Activated naive CD4-positive, alpha-beta T cell (primary cell): ENCODE data around the gene TTC9B.

Source experiments
- DNase-seq, 4 experiments: peaks; one replicate each; lab custom pipeline; 2025; lab: John Stamatoyannopoulos, UW

The TTC9B gene

GRCh38 chr19:40247735-40248262, 29.6 kb upstream of the TTC9B start:
- no peak for DNase-seq

DNA sequence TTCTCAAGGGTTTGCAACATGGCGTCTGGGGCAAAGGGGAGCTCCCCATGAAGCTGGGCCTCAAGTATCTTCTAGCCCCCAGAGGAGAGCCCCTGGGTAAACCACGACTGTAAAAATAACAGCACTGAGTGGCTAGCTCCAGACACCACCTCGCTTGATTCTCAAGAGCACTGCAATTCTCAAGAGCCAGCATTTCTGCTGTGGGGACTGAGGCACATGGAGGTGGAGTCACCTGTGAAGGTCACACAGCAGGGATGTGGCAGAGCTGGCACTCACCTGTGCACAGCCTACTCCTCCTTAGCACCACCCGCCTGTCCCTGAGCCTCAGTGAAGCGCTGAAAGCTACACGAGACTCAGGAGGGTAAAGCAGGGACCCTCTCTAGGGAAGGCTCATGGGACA, 29.0 kb upstream of the TTC9B start:
- no peak for DNase-seq

DNA sequence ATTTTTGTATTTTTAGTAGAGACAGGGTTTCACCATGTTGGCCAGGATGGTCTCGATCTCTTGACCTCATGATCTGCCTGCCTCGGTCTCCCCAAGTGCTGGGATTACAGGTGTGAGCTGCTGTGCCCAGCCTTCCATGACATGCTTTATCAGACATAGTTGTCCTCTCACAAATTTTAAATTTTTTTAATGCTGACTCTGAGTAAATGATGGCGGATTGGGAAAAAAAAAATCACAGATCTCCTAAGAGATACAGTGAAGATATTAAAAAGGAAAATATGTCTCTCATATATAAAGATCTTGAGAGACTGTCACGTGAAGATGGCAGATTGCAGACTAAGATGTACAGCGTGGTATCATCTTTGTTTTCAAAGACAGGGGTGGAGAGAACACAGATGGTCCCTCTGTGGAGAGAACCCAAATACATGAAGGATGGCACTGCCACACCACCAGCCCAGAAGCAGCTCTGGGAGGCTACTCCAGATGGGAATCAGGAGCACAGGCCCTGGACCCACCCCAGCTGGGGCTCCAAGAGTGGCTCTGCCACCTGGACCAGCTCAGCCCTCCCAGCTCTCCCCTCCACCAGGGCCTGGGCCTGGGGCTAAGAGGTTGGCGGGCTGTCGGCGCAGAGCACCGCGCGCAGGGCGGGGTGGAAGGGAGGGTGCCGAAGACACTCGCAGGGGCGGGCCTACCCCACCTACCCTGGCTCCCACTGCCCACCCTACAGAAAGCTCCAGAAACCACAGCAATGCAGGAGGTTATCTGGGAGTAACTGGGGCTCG, 28.3 kb upstream of the TTC9B start:
- no peak for DNase-seq

- no peak for DNase-seq
These were observed 27.4 kb upstream of the TTC9B start for GRCh38 chr19:40245506-40246128.

GRCh38 chr19:40244579-40245317, 26.6 kb upstream of the TTC9B start:
- DNase-seq = no peak

GRCh38 chr19:40243181-40243580, 25.0 kb upstream of the TTC9B start:
- DNase-seq = no peak

GRCh38 chr19:40242480-40242879, 24.3 kb upstream of the TTC9B start:
- DNase-seq = no peak

DNA sequence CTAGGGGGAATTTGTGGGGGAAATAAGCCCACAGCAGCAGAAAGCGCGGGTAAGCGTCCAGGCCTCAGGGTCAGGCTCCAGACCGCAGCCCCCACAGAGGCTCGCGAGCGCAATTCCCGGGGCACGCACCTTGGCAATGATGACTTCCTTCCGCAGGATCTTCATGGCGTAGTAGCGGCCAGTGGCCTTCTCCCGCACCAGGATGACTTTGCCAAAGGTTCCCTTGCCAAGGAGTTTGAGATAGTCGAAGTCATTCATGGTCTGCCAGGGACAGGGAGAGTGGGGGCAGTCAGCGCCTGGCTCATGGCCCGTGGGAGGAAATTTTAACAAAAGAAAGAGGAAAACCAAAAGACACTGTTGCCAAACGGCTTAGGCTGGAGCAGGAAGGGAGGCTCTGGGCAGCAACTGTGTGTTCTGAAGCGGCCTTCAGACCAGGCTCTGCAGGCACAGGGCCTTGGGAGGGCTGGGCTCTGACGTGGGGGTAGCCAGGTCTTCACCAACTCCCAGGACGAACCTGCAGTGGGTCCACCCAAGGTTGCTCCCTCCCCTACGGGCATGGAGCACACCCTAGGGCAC, 23.7 kb upstream of the TTC9B start:
- no peak for DNase-seq

DNA sequence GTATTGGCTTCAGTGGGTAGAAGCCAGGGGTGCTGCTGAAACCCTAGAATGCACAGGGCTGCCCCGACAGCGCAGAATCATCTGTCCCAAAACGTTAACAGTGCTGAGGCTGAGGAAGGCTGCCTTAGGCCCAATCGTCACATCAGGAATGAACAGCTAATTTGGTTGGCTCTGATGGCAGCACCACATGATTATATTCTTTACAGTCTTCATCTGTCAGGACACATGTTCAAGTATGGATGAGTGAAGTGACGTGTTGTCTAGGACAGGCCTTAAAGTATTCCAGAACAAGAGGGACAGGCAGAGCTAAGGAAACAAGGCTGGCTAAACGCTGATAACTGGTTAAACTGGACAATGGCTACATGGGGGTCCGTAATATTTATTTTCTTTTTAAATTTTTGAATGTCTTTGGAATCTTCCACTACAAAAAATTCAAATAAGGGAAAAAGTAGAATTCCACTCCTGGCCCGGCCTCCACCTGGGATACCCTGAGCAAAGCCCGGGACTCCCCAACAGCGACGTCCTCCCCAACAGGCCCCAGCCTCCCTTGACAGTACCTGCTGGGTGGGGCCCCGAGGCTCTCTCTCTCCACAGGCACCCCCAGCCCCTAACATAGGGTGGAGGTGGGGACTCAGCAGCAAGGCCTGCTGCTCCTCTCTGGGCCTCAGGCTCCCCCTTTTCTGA, 23.1 kb upstream of the TTC9B start:
- DNase-seq = no peak

GRCh38 chr19:40240332-40240731, 22.1 kb upstream of the TTC9B start:
- DNase-seq = no peak

DNA sequence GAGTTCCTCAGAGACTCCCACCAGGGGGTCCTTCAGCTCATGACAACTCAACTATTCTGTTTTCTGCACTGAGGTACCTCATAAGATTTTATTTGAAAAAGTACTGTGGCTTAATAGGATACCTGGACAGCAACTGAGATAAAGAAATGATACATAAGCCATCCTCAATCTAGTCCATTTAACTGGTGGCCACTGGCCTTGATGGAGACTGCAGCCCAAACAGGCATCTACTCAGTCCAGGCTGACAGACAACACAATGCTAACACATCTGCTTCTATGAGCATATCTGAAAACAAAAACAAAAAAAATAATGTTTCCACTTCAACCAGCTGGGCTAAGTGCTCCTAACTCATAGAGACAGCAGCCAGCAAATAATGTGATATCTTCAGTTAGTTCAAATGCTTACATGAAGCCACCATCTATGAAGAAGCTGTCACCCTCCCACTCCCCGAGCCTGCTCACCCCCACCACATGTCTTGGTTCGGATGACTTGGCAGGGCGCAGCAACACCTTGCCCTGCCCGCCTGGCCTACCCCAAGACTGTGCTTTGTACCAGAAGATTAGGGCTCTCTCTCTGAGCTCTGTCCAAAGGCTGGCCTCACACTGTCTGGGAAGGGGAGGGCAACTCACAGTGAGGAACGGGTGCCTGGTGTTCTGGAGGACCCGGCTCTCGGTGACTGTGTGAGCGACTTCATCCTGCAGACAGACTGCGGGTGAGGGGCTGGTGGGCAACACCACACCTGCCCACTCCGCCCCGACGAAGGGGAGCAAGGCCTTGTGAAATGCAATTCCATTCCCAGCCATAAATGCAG, 21.4 kb upstream of the TTC9B start:
- DNase-seq = no peak

GRCh38 chr19:40238775-40239174, 20.6 kb upstream of the TTC9B start:
- no peak for DNase-seq

DNA sequence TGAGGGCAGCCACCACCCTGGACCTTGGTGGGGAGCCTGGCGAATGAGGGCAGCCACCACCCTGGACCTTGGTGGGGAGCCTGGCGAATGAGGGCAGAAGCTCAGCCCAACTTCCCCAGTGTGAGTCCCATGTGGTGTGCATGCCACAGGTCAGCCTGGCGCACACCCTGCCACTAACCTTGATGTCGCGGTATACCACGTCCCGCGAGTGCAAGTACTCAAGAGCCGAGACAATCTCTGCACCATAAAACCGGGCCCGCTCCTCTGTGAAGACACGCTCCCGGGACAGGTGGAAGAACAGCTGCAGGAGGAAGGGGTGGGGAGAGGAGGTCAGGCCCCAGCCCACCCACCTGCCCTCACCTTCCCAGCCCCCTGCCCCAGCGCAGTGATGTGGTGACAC, 19.6 kb upstream of the TTC9B start:
- no peak for DNase-seq

DNA sequence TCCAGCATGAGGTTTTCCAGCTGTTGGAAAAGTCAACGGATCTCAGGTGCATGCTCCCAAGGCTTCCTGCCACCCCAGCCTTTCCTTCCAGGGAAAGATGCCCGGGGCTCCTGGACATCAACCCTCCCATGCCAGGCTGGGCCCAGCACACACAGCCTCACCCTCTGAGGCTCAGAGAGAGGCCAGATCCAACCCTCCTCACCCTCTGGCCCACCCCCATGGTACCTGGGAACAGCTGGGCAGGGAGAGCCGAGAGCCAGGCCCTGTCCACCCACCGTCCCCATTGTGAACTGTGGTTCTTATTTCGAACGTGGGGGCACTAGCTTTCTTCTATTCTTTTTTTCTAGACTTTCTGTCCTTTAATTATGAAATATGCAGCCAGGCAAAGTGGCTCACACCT, 18.2 kb upstream of the TTC9B start:
- no peak for DNase-seq

DNA sequence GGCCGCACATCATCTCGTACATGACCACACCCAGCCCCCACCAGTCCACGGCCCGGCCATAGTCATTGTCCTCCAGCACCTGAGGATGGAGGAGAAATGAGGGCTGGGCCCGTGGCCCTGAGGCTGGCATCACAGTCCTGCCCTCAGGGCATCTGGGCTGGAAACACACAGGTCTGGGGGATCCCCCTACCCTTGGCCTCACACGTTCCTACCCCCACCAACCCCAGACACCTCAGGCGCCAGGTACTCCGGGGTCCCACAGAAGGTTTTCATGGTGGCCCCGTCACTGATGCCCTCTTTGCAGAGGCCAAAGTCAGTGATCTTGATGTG, 17.8 kb upstream of the TTC9B start:
- no peak for DNase-seq

DNA sequence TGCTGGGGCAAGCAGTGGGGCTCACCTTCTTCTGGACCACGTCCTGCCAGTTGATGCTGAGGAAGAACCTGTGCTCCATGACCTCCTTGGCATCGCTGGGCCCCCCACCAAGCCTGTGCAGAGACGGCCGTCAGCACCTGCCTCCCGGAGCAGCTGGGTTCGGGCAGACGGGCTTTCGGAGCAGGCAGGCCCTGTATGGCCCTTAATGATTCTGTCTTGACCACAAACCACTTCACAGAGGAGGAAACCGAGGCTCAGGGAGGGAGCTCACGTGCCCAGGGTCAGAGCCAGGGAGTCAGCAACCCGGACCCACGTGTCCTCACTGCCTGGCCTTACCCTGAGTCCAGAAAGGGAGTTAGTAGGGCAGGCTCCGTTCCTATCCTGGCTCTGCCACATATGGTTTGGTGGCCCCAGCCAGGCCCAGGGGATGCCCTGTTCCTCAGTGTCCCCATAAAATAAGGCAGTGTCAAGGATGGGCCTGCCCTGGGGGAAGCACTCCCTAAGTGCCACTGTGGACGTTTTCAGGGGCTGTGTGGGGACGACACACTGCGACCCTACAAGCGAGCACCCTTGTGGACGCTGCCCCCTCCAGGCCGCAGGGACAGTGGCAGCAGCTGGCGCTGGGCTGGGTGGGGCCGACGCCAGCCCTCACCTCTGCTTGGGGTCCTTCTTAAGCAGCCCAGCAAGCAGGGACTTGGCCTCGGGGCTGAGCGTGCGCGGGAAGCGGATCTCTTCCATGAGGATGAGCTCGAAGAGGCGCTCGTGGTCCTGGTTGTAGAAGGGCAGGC, 17.2 kb upstream of the TTC9B start:
- DNase-seq = no peak

DNA sequence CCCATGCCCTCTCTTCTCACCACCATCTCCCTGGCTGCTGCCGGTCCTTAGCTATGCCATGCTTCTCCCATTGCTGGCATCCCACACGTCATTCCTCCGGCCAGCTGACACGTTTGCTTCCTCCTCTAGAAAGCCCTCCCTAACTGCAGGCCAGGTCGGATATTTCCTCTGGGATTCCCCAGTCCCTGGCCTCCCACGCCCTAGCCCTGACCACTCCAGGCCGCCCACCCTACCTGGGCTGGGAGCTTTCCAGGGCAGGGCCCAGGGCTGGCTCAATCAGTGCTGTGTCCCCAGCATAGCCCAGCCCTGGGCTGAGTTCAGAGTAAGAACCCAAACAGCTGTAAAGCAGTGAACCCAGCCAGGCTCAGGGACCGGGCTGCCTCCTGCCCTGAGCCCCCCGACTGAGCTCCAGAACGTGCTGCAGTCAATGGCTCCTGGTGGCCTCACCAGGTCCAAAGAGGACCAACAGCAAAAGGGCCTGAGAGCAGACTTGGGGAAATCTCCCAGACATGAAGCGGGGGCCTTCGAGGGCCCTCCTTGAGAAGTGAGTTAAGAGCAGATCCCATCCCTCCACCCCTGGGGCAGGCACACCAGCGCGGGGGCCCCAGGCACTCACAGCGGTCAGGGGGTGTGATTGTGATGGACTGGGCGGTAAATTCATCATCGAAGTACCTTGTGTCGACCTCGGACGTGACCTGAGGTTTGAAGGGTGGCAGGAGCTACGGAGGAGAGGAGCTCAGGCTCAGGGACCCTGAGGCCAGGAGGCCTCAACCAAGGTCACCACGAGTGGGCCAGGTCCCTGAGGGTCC, 16.4 kb upstream of the TTC9B start:
- DNase-seq = no peak

GRCh38 chr19:40233811-40234389, 15.7 kb upstream of the TTC9B start:
- no peak for DNase-seq
